Cardiac fibroblast (primary cell): ENCODE results near the gene CTTNBP2.

ENCODE experiments used
- DNase-seq, 2 donors: peaks; one replicate each; pipeline versions ENCODE4 v3.0.0 to v3.0.0-alpha.2; 2010; ENCODE audit warnings: low read depth in 2 of 2
- H3K4me3 ChIP-seq, 2 donors: replicated peaks in 1 of 2; 1 replicate in 1 of 2; 2 replicates in 1 of 2; pipeline ENCODE4 v1.5.1; 2011; ENCODE audit warnings: low read depth in 2 of 2, low read length in 2 of 2, mild to moderate bottlenecking in 2 of 2, moderate library complexity in 1 of 2
- CTCF ChIP-seq: IDR thresholded peaks from one replicate; pipeline ENCODE4 v1.5.1; 2011; ENCODE audit warnings: low read depth, mild to moderate bottlenecking, low read length, inconsistent platforms

The CTTNBP2 gene

GRCh38 chr7:117871401-117871777 lies 1.9 kb downstream of the CTTNBP2 start:
- DNase-seq, result no peak
- TF ChIP-seq CTCF, result no peak
- no peak overlapping the region for H3K4me3 ChIP-seq

GRCh38 chr7:117870448-117871130 lies 2.7 kb downstream of the CTTNBP2 start:
- H3K4me3 ChIP-seq, result no peak overlapping the region
- no peak for TF ChIP-seq CTCF
- no peak for DNase-seq

- H3K4me3 ChIP-seq, result no peak overlapping the region
- TF ChIP-seq CTCF, result no peak
- DNase-seq, result no peak
These were observed 3.9 kb downstream of the CTTNBP2 start for GRCh38 chr7:117869374-117869773.

- DNase-seq, result no peak
- H3K4me3 ChIP-seq, result no peak overlapping the region
- TF ChIP-seq CTCF, result no peak
These were observed 9.6 kb downstream of the CTTNBP2 start for GRCh38 chr7:117863618-117864017.

GRCh38 chr7:117862378-117862777 lies 10.9 kb downstream of the CTTNBP2 start:
- DNase-seq, result no peak
- no peak overlapping the region for H3K4me3 ChIP-seq
- TF ChIP-seq CTCF, result no peak

- DNase-seq, result no peak
- TF ChIP-seq CTCF, result no peak
- no peak overlapping the region for H3K4me3 ChIP-seq
These were observed 13.9 kb downstream of the CTTNBP2 start for GRCh38 chr7:117859246-117859812.

- no peak for TF ChIP-seq CTCF
- no peak overlapping the region for H3K4me3 ChIP-seq
- no peak for DNase-seq
These were observed 14.5 kb downstream of the CTTNBP2 start for GRCh38 chr7:117858712-117859111.
